Activated CD4-positive, CD25-positive, alpha-beta regulatory T cell treated with anti-CD3 and anti-CD28 coated beads, Interleukin-2, amount 50 U/mL, for 72 hours (primary cell): ENCODE measurements around the gene DTNBP1.

ENCODE experiments used
- DNase-seq: peaks from one replicate; pipeline ENCODE4 v3.0.0; 2021

DTNBP1 gene

GRCh38 chr6:15623276-15624116 lies 39.3 kb downstream of the DTNBP1 start:
- DNase-seq: no peak

GRCh38 chr6:15622045-15622740 lies 40.6 kb downstream of the DTNBP1 start:
- no peak for DNase-seq

- DNase-seq: no peak
These were observed 41.4 kb downstream of the DTNBP1 start for GRCh38 chr6:15621203-15622044.

GRCh38 chr6:15620611-15621010 lies 42.2 kb downstream of the DTNBP1 start:
- no peak for DNase-seq

- no peak for DNase-seq
These were observed 43.5 kb downstream of the DTNBP1 start for GRCh38 chr6:15619330-15619729.

GRCh38 chr6:15618685-15619084 lies 44.1 kb downstream of the DTNBP1 start:
- DNase-seq: no peak

GRCh38 chr6:15616261-15616660 lies 46.6 kb downstream of the DTNBP1 start:
- DNase-seq: no peak

- DNase-seq: no peak
These were observed 47.0 kb downstream of the DTNBP1 start for GRCh38 chr6:15615802-15616201.

- no peak for DNase-seq
These were observed 48.6 kb downstream of the DTNBP1 start for GRCh38 chr6:15614277-15614676.

GRCh38 chr6:15608396-15608795 lies 54.4 kb downstream of the DTNBP1 start:
- DNase-seq: no peak

- DNase-seq: no peak
These were observed 55.2 kb downstream of the DTNBP1 start for GRCh38 chr6:15607603-15608002.

- no peak for DNase-seq
These were observed 56.5 kb downstream of the DTNBP1 start for GRCh38 chr6:15606347-15606746.

GRCh38 chr6:15604843-15605242 lies 58.0 kb downstream of the DTNBP1 start:
- DNase-seq: no peak

- no peak for DNase-seq
These were observed 60.7 kb downstream of the DTNBP1 start for GRCh38 chr6:15602154-15602553.

GRCh38 chr6:15598273-15598798 lies 64.5 kb downstream of the DTNBP1 start:
- DNase-seq: no peak

GRCh38 chr6:15596186-15596896 lies 66.5 kb downstream of the DTNBP1 start:
- no peak for DNase-seq

- no peak for DNase-seq
These were observed 67.2 kb downstream of the DTNBP1 start for GRCh38 chr6:15595461-15596173.

- no peak for DNase-seq
These were observed 68.1 kb downstream of the DTNBP1 start for GRCh38 chr6:15594512-15595259.

GRCh38 chr6:15593798-15594197 lies 69.0 kb downstream of the DTNBP1 start:
- DNase-seq: no peak

GRCh38 chr6:15592610-15593009 lies 70.2 kb downstream of the DTNBP1 start:
- no peak for DNase-seq
